HCT116 (cell line): ENCODE measurements around the gene ADAMTS3. TPM values are rescaled to one million over a fixed set of nuclear protein-coding genes. Genes with fewer than 3 reads are reported as not detected.

Source experiments
- ATAC-seq: fragments of 200-7000 bp; cut with Tn5 transposase; 2 replicates; pipeline ENCODE4 v1.9.1; 2020; ENCODE audit warnings: mild to moderate bottlenecking, moderate library complexity
- BruUV-seq: library from RNA; stranded (reverse); fragments of 400-500 nt; replicated peaks from 2 replicates; lab custom pipeline; 2021; lab: Mats Ljungman, UMichigan
- CTCF ChIA-PET: fragments of 300-600 bp; sonication (Branson Sonifier 250); formaldehyde crosslinking; loops from one replicate; lab custom pipeline; 2021; ENCODE audit warnings: antibody characterized with exemption; lab: Charles Lee
- POLR2A ChIA-PET: fragments of 300-600, 350-600 bp; sonication (Branson Sonifier 250); formaldehyde crosslinking; loops from one replicate; lab custom pipeline; 2021; ENCODE audit warnings: antibody characterized with exemption; lab: Charles Lee
- RAD21 ChIA-PET, 2 experiments: fragments of 300-600 bp; sonication (Branson Sonifier 250); formaldehyde crosslinking; loops; one replicate each; lab custom pipeline; 2023; ENCODE audit warnings: low total read pairs in 2 of 2; ENCODE audit not compliant: uncharacterized antibody in 2 of 2, unreplicated experiment in 2 of 2, low non-redundant PET in 1 of 2; lab: Charles Lee
- DNase-seq: peaks from one replicate; pipeline ENCODE4 v3.0.0-alpha.2; 2010; ENCODE audit warnings: low read depth, low spot score
- H2AFZ ChIP-seq: fragments of 200-600 bp; shearing (Covaris generic), sonication (generic); 2 replicates; pipeline ENCODE4 v1.6.1; 2017; ENCODE audit warnings: low read depth, mixed run types, mixed read lengths, antibody characterized with exemption, low read length; ENCODE audit not compliant: poor library complexity, severe bottlenecking
- H3K27ac ChIP-seq: 2 replicates; pipeline ENCODE4 v1.5.1; 2012; ENCODE audit warnings: low read depth, low read length
- H3K27me3 ChIP-seq: fragments of 200-600 bp; sonication (generic); 2 replicates; pipeline ENCODE4 v1.6.1; 2016; ENCODE audit warnings: mixed run types, low read length, mixed read lengths; ENCODE audit not compliant: insufficient read depth
- H3K36me3 ChIP-seq, 2 experiments: fragments of 200-500 bp in 1 of 2; fragments of 200-600 bp in 1 of 2; sonication (Bioruptor generic) in 1 of 2; sonication (generic) in 1 of 2; 2 replicates each; pipeline versions ENCODE4 v1.5.1 to v1.6.1; 2014 to 2016; ENCODE audit warnings: low read length in 2 of 2, inconsistent platforms in 1 of 2, mixed read lengths in 1 of 2, mixed run types in 1 of 2; ENCODE audit not compliant: insufficient read depth in 2 of 2, control insufficient read depth in 1 of 2
- H3K4me1 ChIP-seq, 2 experiments: fragments of 200-600 bp in 1 of 2; sonication (generic) in 1 of 2; 2 replicates each; pipeline versions ENCODE4 v1.5.1 to v1.6.1; 2012 to 2017; ENCODE audit warnings: low read length in 2 of 2, inconsistent platforms in 1 of 2, mild to moderate bottlenecking in 1 of 2, mixed read lengths in 1 of 2, mixed run types in 1 of 2, moderate library complexity in 1 of 2; ENCODE audit not compliant: insufficient read depth in 2 of 2, control insufficient read depth in 1 of 2
- H3K4me2 ChIP-seq: fragments of 200-600 bp; sonication (generic); 2 replicates; pipeline ENCODE4 v1.6.1; 2017; ENCODE audit warnings: mixed run types, low read length, mixed read lengths
- H3K4me3 ChIP-seq, 2 experiments: fragments of 200-600 bp in 1 of 2; sonication (generic) in 1 of 2; replicated peaks in 1 of 2; 2 replicates each; pipeline ENCODE4 v1.5.1; 2011 to 2016; ENCODE audit warnings: low read length in 2 of 2, control low read depth in 1 of 2, low read depth in 1 of 2, mild to moderate bottlenecking in 1 of 2, mixed read lengths in 1 of 2, mixed run types in 1 of 2
- H3K79me2 ChIP-seq: fragments of 200-600 bp; sonication (generic); 2 replicates; pipeline ENCODE4 v1.6.1; 2017; ENCODE audit warnings: mild to moderate bottlenecking, mixed run types, low read length, moderate library complexity, mixed read lengths; ENCODE audit not compliant: insufficient read depth
- H3K9ac ChIP-seq: fragments of 200-600 bp; sonication (generic); 2 replicates; pipeline ENCODE4 v1.6.1; 2016; ENCODE audit warnings: low read length, mixed read lengths
- H3K9me2 ChIP-seq: fragments of 200-600 bp; sonication (generic), shearing (Covaris generic); 2 replicates; pipeline ENCODE4 v1.6.1; 2017; ENCODE audit warnings: mixed run types, mild to moderate bottlenecking, moderate library complexity; ENCODE audit not compliant: insufficient read depth
- H3K9me3 ChIP-seq, 2 experiments: fragments of 200-500 bp in 1 of 2; fragments of 200-600 bp in 1 of 2; sonication (Bioruptor generic) in 1 of 2; sonication (generic) in 1 of 2; 2 replicates each; pipeline ENCODE4 v1.6.1; 2014 to 2017; ENCODE audit warnings: low read length in 2 of 2, mixed read lengths in 2 of 2, inconsistent platforms in 1 of 2, low read depth in 1 of 2, mild to moderate bottlenecking in 1 of 2, mixed run types in 1 of 2, moderate library complexity in 1 of 2; ENCODE audit not compliant: control insufficient read depth in 1 of 2, insufficient read depth in 1 of 2
- H4K20me1 ChIP-seq: fragments of 200-600 bp; sonication (generic), shearing (Covaris generic); 2 replicates; pipeline ENCODE4 v1.6.1; 2017; ENCODE audit warnings: mixed run types, mild to moderate bottlenecking, moderate library complexity; ENCODE audit not compliant: insufficient read depth
- CEBPB ChIP-seq: IDR thresholded peaks from 2 replicates; pipeline ENCODE4 v1.6.1; 2012; ENCODE audit warnings: low read depth
- EGR1 ChIP-seq: IDR thresholded peaks from 2 replicates; pipeline ENCODE4 v1.6.1; 2012; ENCODE audit warnings: low read depth
- POLR2AphosphoS5 ChIP-seq: IDR thresholded peaks from 2 replicates; pipeline ENCODE4 v1.6.1; 2011; ENCODE audit warnings: mild to moderate bottlenecking, low read depth, low read length, moderate library complexity
- RAD21 ChIP-seq: IDR thresholded peaks from 2 replicates; pipeline ENCODE4 v1.6.1; 2012; ENCODE audit warnings: low read depth, mild to moderate bottlenecking
- SP1 ChIP-seq: IDR thresholded peaks from 2 replicates; pipeline ENCODE4 v1.6.1; 2012; ENCODE audit warnings: low read depth
- SRF ChIP-seq: IDR thresholded peaks from 2 replicates; pipeline ENCODE4 v1.6.1; 2012; ENCODE audit warnings: low read depth
- intact Hi-C: fragments of 100-400 bp; cut with micrococcal nuclease; formaldehyde crosslinking; loops from 2 replicates; pipeline ENCODE4 v1.10.0; 2022
- total RNA-seq: library from RNA; stranded (reverse); gene quantifications from one replicate; pipeline ENCODE4 v1.2.1, GENCODE V29; 2021; ENCODE audit not compliant: unreplicated experiment
- TF ChIP-seq, protein P1 (sequence below): IDR thresholded peaks from 2 replicates; pipeline ENCODE4 v1.6.1; 2012
- TF ChIP-seq, protein P2 (sequence below): IDR thresholded peaks from 2 replicates; pipeline ENCODE4 v1.6.1; 2012
- TF ChIP-seq, protein P3 (sequence below): IDR thresholded peaks from 2 replicates; pipeline ENCODE4 v1.6.1; 2012; ENCODE audit warnings: low read depth

The ADAMTS3 gene
- total RNA-seq, 1 experiment from 2014 or later, result not detected

DNA sequence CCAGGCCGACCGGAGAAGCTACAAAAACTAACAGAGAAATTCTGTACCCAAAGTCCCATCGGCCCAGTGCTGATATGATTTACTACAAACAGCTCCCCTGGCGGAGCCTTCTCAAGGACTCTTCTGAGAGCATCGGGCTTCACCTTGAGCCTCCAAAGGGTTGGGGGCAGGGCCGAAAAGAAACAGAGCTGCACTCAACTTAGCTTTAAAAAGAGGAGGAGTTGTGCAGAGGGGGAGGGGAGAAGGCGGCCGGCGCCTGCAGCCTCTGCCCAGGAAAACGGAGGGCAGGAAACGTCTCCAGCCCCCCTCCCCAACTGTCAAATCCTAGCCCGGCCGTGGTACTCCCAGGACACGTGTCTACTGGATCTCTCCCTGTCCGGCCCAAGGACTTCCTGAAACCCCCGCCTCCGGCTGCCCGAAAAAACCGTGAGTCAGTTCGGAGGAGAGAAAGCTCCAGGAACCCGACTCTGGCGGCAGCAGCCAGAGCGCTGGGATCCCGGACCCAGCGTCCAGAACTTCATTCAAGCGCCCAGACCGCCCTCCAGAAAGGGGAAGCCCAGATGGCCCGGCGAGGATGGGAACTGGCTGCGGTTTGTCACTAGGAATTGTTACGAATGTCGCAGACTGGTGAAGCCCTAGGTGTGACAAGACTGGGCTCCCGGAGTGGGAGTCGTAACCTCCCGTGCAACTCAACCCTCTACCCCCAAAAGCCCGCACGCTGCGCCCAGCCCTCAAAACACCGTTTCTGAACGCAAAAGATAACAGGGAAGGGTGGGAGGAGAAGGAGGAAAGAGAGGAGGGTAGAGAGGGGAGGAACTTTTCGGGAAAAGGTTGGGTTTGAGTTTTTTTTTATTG is 973 bp downstream of the ADAMTS3 start:
- intact Hi-C loops, result no loop called here
- ChIA-PET POLR2A (no interaction called here), RAD21 (no interaction called here), CTCF (no interaction called here)
- H3K27ac ChIP-seq, result no peak overlapping the region
- no peak overlapping the region for H2AFZ ChIP-seq
- no peaks in the 10 kb centered on the region for H3K79me2 ChIP-seq
- no peaks in the 10 kb centered on the region for H3K36me3 ChIP-seq
- H3K4me1 ChIP-seq, result no peaks in the 10 kb centered on the region
- no peak overlapping the region for H3K4me3 ChIP-seq
- no peaks in the 10 kb centered on the region for H3K9me2 ChIP-seq
- no peak for DNase-seq
- H3K4me2 ChIP-seq, result no peak overlapping the region
- no peak overlapping the region for H3K9ac ChIP-seq
- ATAC-seq, result no peak
- no peaks in the 10 kb centered on the region for H3K27me3 ChIP-seq
- H4K20me1 ChIP-seq, result no peaks in the 10 kb centered on the region
- H3K9me3 ChIP-seq, result no peaks in the 10 kb centered on the region; a peak in 1 of 4 replicates
- TF ChIP-seq, protein P1, sequence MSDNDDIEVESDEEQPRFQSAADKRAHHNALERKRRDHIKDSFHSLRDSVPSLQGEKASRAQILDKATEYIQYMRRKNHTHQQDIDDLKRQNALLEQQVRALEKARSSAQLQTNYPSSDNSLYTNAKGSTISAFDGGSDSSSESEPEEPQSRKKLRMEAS, result no peak
- TF ChIP-seq POLR2AphosphoS5 (no peak), SP1 (no peak), SRF (no peak), RAD21 (no peak), CEBPB (no peak), EGR1 (no peak)
- TF ChIP-seq, protein P2, sequence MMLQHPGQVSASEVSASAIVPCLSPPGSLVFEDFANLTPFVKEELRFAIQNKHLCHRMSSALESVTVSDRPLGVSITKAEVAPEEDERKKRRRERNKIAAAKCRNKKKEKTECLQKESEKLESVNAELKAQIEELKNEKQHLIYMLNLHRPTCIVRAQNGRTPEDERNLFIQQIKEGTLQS, result no peak
- TF ChIP-seq, protein P3, sequence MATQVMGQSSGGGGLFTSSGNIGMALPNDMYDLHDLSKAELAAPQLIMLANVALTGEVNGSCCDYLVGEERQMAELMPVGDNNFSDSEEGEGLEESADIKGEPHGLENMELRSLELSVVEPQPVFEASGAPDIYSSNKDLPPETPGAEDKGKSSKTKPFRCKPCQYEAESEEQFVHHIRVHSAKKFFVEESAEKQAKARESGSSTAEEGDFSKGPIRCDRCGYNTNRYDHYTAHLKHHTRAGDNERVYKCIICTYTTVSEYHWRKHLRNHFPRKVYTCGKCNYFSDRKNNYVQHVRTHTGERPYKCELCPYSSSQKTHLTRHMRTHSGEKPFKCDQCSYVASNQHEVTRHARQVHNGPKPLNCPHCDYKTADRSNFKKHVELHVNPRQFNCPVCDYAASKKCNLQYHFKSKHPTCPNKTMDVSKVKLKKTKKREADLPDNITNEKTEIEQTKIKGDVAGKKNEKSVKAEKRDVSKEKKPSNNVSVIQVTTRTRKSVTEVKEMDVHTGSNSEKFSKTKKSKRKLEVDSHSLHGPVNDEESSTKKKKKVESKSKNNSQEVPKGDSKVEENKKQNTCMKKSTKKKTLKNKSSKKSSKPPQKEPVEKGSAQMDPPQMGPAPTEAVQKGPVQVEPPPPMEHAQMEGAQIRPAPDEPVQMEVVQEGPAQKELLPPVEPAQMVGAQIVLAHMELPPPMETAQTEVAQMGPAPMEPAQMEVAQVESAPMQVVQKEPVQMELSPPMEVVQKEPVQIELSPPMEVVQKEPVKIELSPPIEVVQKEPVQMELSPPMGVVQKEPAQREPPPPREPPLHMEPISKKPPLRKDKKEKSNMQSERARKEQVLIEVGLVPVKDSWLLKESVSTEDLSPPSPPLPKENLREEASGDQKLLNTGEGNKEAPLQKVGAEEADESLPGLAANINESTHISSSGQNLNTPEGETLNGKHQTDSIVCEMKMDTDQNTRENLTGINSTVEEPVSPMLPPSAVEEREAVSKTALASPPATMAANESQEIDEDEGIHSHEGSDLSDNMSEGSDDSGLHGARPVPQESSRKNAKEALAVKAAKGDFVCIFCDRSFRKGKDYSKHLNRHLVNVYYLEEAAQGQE, result no peak
- TF ChIP-seq, all 23 proteins: peak for 0
- BruUV-seq, result no TSS peak
